GM23248 (cell line): ENCODE data around the gene GRAP2. TPM values are rescaled to one million over a fixed set of nuclear protein-coding genes. Genes with fewer than 3 reads are reported as not detected.

Source experiments
- DNase-seq: peaks from one replicate; pipeline ENCODE4 v3.0.0-alpha.2; 2015
- H2AFZ ChIP-seq: fragments of 200-600 bp; sonication (generic); 2 replicates; pipeline ENCODE4 v1.6.1; 2016; ENCODE audit warnings: antibody characterized with exemption
- H3F3A ChIP-seq: fragments of 200-600 bp; sonication (generic); 2 replicates; pipeline ENCODE4 v1.6.1; 2016; ENCODE audit warnings: mild to moderate bottlenecking, antibody characterized with exemption, mixed run types; ENCODE audit not compliant: insufficient read depth
- H3K27ac ChIP-seq: fragments of 200-600 bp; sonication (generic); 2 replicates; pipeline ENCODE4 v1.5.1; 2016; ENCODE audit warnings: mild to moderate bottlenecking
- H3K27me3 ChIP-seq: fragments of 200-600 bp; sonication (generic); replicated peaks from 2 replicates; pipeline ENCODE4 v1.6.1; 2016; ENCODE audit warnings: mild to moderate bottlenecking; ENCODE audit not compliant: insufficient read depth
- H3K36me3 ChIP-seq: fragments of 200-600 bp; sonication (generic); 2 replicates; pipeline ENCODE4 v1.6.1; 2016; ENCODE audit warnings: low read depth, mild to moderate bottlenecking
- H3K4me1 ChIP-seq: fragments of 200-600 bp; sonication (generic); 2 replicates; pipeline ENCODE4 v1.6.1; 2016; ENCODE audit warnings: mild to moderate bottlenecking; ENCODE audit not compliant: insufficient read depth
- H3K4me2 ChIP-seq: fragments of 200-600 bp; sonication (generic); one replicate; pipeline ENCODE4 v1.6.1; 2016; ENCODE audit warnings: mild to moderate bottlenecking; ENCODE audit not compliant: unreplicated experiment
- H3K4me3 ChIP-seq: fragments of 200-600 bp; sonication (generic); 2 replicates; pipeline ENCODE4 v1.5.1; 2016; ENCODE audit warnings: mild to moderate bottlenecking
- H3K79me2 ChIP-seq: fragments of 200-600 bp; sonication (generic); 2 replicates; pipeline ENCODE4 v1.6.1; 2016; ENCODE audit warnings: mild to moderate bottlenecking; ENCODE audit not compliant: insufficient read depth
- H3K9ac ChIP-seq: fragments of 200-600 bp; sonication (generic); 2 replicates; pipeline ENCODE4 v1.6.1; 2016; ENCODE audit warnings: mild to moderate bottlenecking
- H3K9me2 ChIP-seq: fragments of 200-600 bp; sonication (generic); 2 replicates; pipeline ENCODE4 v1.6.1; 2016; ENCODE audit warnings: mixed run types, mild to moderate bottlenecking, moderate library complexity; ENCODE audit not compliant: insufficient read depth
- H3K9me3 ChIP-seq: fragments of 200-600 bp; sonication (generic); one replicate; pipeline ENCODE4 v1.6.1; 2017; ENCODE audit warnings: low read depth
- H4K20me1 ChIP-seq: fragments of 200-600 bp; sonication (generic); 2 replicates; pipeline ENCODE4 v1.6.0; 2016; ENCODE audit not compliant: insufficient read depth
- EZH2 ChIP-seq: fragments of 200-600 bp; sonication (generic); IDR thresholded peaks from 2 replicates; pipeline ENCODE4 v1.6.1; 2018; ENCODE audit warnings: antibody characterized with exemption, mild to moderate bottlenecking; ENCODE audit not compliant: insufficient read depth, poor library complexity, severe bottlenecking
- EZH2phosphoT487 ChIP-seq: fragments of 200-600 bp; sonication (generic); IDR thresholded peaks from 2 replicates; pipeline ENCODE4 v1.6.1; 2018; ENCODE audit warnings: antibody characterized with exemption, moderate library complexity, mild to moderate bottlenecking, low read depth; ENCODE audit not compliant: insufficient read depth
- WGBS, 2 experiments: methylation state at CpG; one replicate each; pipeline ENCODE4 v1.1.6; 2015 to 2017; ENCODE audit warnings: low lambda C conversion rate in 2 of 2, low coverage in 1 of 2; ENCODE audit errors: missing lambda C conversion rate in 2 of 2; 5-methylcytosine and 5-hydroxymethylcytosine counted together
- in situ Hi-C: fragments of 300-500 bp; cut with MboI; formaldehyde crosslinking; loops from 2 replicates; pipeline ENCODE4 v1.15.0; 2020
- polyA plus RNA-seq: library from polyadenylated mRNA; unstranded; fragments of >200 nt; fragmentation: Nextera tagmentation; extraction: Ambion mirVana; gene quantifications from 2 replicates; pipeline ENCODE4 v1.2.1, GENCODE V29; 2016
- total RNA-seq: library from RNA; depleted of rRNA; stranded (reverse); fragments of >200 nt; shearing (Covaris generic); gene quantifications from 2 replicates; pipeline ENCODE4 v1.2.3, GENCODE V29; 2014

Gene GRAP2
- total and polyA plus RNA-seq, 2 experiments from 2014 or later = not detected

GRCh38 chr22:39913886-39914285 is 13.0 kb downstream of the GRAP2 start:
- no peaks in the 10 kb centered on the region for H3F3A ChIP-seq
- H3K4me2 ChIP-seq = no peak overlapping the region
- H4K20me1 ChIP-seq = no peaks in the 10 kb centered on the region
- H3K4me3 ChIP-seq = no peak overlapping the region
- DNase-seq = no peak
- H3K9ac ChIP-seq = no peak overlapping the region
- H3K27me3 ChIP-seq = peaks cover 41% of the 10 kb centered on the region
- in situ Hi-C loops = no loop called here
- H3K4me1 ChIP-seq = no peaks in the 10 kb centered on the region
- H3K79me2 ChIP-seq = no peaks in the 10 kb centered on the region
- H3K9me3 ChIP-seq = no peaks in the 10 kb centered on the region
- TF ChIP-seq EZH2phosphoT487 = no peak
- no peak for TF ChIP-seq EZH2
- no peak overlapping the region for H2AFZ ChIP-seq
- H3K36me3 ChIP-seq = no peaks in the 10 kb centered on the region
- H3K9me2 ChIP-seq = no peaks in the 10 kb centered on the region
- WGBS, 2 experiments = 37 to 48% methylated on average over 2 of the region's 2 CpGs
- H3K27ac ChIP-seq = no peak overlapping the region

- H3K27me3 ChIP-seq = peaks cover 47% of the 10 kb centered on the region
- TF ChIP-seq EZH2phosphoT487 (no peak), EZH2 (no peak)
- H3K4me3 ChIP-seq = no peak overlapping the region
- no peak overlapping the region for H2AFZ ChIP-seq
- no peaks in the 10 kb centered on the region for H3K4me1 ChIP-seq
- no peaks in the 10 kb centered on the region for H4K20me1 ChIP-seq
- H3K9me3 ChIP-seq = no peaks in the 10 kb centered on the region
- in situ Hi-C loops = no loop called here
- no peaks in the 10 kb centered on the region for H3K9me2 ChIP-seq
- H3K36me3 ChIP-seq = no peaks in the 10 kb centered on the region
- no peak overlapping the region for H3K27ac ChIP-seq
- no peak overlapping the region for H3K4me2 ChIP-seq
- no peaks in the 10 kb centered on the region for H3K79me2 ChIP-seq
- H3K9ac ChIP-seq = no peak overlapping the region
- H3F3A ChIP-seq = no peaks in the 10 kb centered on the region
- DNase-seq = no peak
- 71 to 78% methylated on average over 9 of the region's 9 CpGs for WGBS, 2 experiments
Observed at GRCh38 chr22:39914584-39914983, 13.7 kb downstream of the GRAP2 start.

- Histone ChIP-seq H3K27me3 (peaks cover 50% of the 10 kb centered on the region), H3K27ac (no peak overlapping the region), H3K9ac (no peak overlapping the region), H2AFZ (no peak overlapping the region), H4K20me1 (no peaks in the 10 kb centered on the region), H3K36me3 (no peaks in the 10 kb centered on the region), H3F3A (no peaks in the 10 kb centered on the region), H3K4me3 (no peak overlapping the region), H3K9me2 (no peaks in the 10 kb centered on the region), H3K4me2 (no peak overlapping the region), H3K4me1 (no peaks in the 10 kb centered on the region), H3K9me3 (no peaks in the 10 kb centered on the region), H3K79me2 (no peaks in the 10 kb centered on the region)
- DNase-seq = no peak
- in situ Hi-C loops = no loop called here
- TF ChIP-seq EZH2phosphoT487 = no peak
- TF ChIP-seq EZH2 = no peak
- 52 to 58% methylated on average over 4 of the region's 4 CpGs for WGBS, 2 experiments
Observed at GRCh38 chr22:39915295-39915726, 14.4 kb downstream of the GRAP2 start.

- no peak overlapping the region for H3K4me2 ChIP-seq
- H3F3A ChIP-seq = no peaks in the 10 kb centered on the region
- no peaks in the 10 kb centered on the region for H3K36me3 ChIP-seq
- in situ Hi-C loops = no loop called here
- H3K27ac ChIP-seq = no peak overlapping the region
- H3K4me1 ChIP-seq = no peaks in the 10 kb centered on the region
- H3K9me2 ChIP-seq = no peaks in the 10 kb centered on the region
- H3K79me2 ChIP-seq = no peaks in the 10 kb centered on the region
- H3K27me3 ChIP-seq = peaks cover 50% of the 10 kb centered on the region
- WGBS, 2 experiments = 47 to 50% methylated on average over 3 of the region's 3 CpGs
- no peaks in the 10 kb centered on the region for H4K20me1 ChIP-seq
- TF ChIP-seq EZH2phosphoT487 (no peak), EZH2 (no peak)
- no peak overlapping the region for H3K4me3 ChIP-seq
- no peak overlapping the region for H2AFZ ChIP-seq
- no peak for DNase-seq
- H3K9ac ChIP-seq = no peak overlapping the region
- no peaks in the 10 kb centered on the region for H3K9me3 ChIP-seq
Observed at GRCh38 chr22:39916496-39916895, 15.6 kb downstream of the GRAP2 start.

DNA sequence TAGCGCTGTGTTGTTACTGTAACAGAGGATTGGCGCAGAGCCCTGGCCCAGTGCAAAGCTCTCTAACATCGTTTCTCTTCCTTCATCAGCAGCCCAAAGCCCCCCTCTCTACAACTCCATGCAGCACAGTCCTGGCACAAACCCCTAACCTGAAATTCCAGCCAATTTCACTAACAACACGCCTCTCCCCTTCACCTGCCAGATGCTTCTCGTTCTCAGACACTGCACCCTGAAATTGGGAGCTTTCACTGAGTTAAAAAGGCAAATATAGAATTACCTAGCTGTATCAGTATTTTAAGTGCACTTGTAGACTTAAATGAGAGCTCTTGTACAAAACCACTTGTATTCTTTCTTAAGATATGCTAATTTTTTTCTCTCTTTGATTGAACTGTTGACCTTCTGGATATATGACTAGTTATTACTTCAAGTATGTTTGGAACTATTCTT is 16.3 kb downstream of the GRAP2 start:
- Histone ChIP-seq H3K9me3 (no peaks in the 10 kb centered on the region), H3K27me3 (peaks cover 50% of the 10 kb centered on the region), H4K20me1 (no peaks in the 10 kb centered on the region), H2AFZ (no peak overlapping the region), H3K9ac (no peak overlapping the region), H3K79me2 (no peaks in the 10 kb centered on the region), H3K27ac (no peak overlapping the region), H3K4me2 (no peak overlapping the region), H3K36me3 (no peaks in the 10 kb centered on the region), H3F3A (no peaks in the 10 kb centered on the region), H3K4me1 (no peaks in the 10 kb centered on the region), H3K9me2 (no peaks in the 10 kb centered on the region), H3K4me3 (no peak overlapping the region)
- TF ChIP-seq EZH2 = no peak
- no peak for TF ChIP-seq EZH2phosphoT487
- in situ Hi-C loops = no loop called here
- DNase-seq = no peak
- 41 to 42% methylated on average over 5 of the region's 5 CpGs for WGBS, 2 experiments
